Body of pancreas (tissue), 4 donors: Measurements from ENCODE around the gene CST7.

ENCODE experiments used
- POLR2A ChIP-seq, 3 donors: fragments of 450-650 bp; IDR thresholded peaks; one replicate each; pipeline ENCODE4 v1.6.1; 2016; ENCODE audit warnings: antibody characterized with exemption in 3 of 3, mild to moderate bottlenecking in 2 of 3
- TF ChIP-seq, protein P1 (sequence below), 7 experiments: fragments of 450-650 bp in 4 of 7; fragments of 200-600 bp in 3 of 7; sonication (generic) in 3 of 7; IDR thresholded peaks; one replicate each; pipeline ENCODE4 v1.5.1; 2016 to 2019; ENCODE audit warnings: antibody characterized with exemption in 7 of 7

DNA sequence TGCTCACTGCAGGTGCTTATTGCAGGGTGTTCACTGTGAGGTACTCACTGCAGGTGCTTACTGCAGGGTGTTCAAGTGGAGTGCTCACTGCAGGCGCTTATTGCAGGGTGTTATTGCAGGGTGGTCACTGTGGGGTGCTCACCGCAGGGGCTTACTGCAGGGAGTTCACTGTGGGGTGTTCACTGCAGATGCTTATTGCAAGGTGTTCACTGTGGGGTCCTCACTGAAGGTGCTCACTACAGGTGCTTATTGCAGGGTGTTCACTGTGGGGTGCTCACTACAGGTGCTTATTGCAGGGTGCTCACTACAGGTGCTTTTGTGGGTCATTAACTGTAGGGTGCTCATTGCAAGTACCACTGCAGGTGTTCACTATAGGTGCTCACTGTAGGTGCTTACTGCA is 23.3 kb downstream of the CST7 start:
- TF ChIP-seq, protein P1, sequence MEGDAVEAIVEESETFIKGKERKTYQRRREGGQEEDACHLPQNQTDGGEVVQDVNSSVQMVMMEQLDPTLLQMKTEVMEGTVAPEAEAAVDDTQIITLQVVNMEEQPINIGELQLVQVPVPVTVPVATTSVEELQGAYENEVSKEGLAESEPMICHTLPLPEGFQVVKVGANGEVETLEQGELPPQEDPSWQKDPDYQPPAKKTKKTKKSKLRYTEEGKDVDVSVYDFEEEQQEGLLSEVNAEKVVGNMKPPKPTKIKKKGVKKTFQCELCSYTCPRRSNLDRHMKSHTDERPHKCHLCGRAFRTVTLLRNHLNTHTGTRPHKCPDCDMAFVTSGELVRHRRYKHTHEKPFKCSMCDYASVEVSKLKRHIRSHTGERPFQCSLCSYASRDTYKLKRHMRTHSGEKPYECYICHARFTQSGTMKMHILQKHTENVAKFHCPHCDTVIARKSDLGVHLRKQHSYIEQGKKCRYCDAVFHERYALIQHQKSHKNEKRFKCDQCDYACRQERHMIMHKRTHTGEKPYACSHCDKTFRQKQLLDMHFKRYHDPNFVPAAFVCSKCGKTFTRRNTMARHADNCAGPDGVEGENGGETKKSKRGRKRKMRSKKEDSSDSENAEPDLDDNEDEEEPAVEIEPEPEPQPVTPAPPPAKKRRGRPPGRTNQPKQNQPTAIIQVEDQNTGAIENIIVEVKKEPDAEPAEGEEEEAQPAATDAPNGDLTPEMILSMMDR (IDR thresholded peaks at IDR 0.05): no peak
- no peak for TF ChIP-seq POLR2A (IDR thresholded peaks at IDR 0.05)
